Activated T-cell treated with anti-CD3 and anti-CD28 coated beads, Interleukin-2, amount 50 U/mL, for 24 hours (primary cell): ENCODE results near the gene CEACAM21.
"Not testable (repeated sequence)": the region's sequence is repeated elsewhere in the genome, so short reads cannot be mapped to it uniquely, and the experiment has no call there.

Experiments used
- DNase-seq: peaks from one replicate; pipeline ENCODE4 v3.0.0-alpha.2; 2020
- H3K27ac Mint-ChIP-seq: 2 replicates; pipeline ENCODE4 v1.8.0; 2020; ENCODE audit warnings: mild to moderate bottlenecking, mixed read lengths
- H3K27me3 Mint-ChIP-seq: 2 replicates; pipeline ENCODE4 v1.8.0; 2020; ENCODE audit warnings: mixed read lengths
- H3K36me3 Mint-ChIP-seq: 2 replicates; pipeline ENCODE4 v1.8.0; 2020; ENCODE audit warnings: low read depth, mixed read lengths
- H3K4me1 Mint-ChIP-seq: 2 replicates; pipeline ENCODE4 v1.8.0; 2020; ENCODE audit warnings: low read depth, mixed read lengths
- H3K4me3 Mint-ChIP-seq: 2 replicates; pipeline ENCODE4 v1.8.0; 2020; ENCODE audit warnings: mild to moderate bottlenecking, moderate library complexity, mixed read lengths
- H3K9me3 Mint-ChIP-seq: 2 replicates; pipeline ENCODE4 v1.8.0; 2020; ENCODE audit warnings: mixed read lengths

CEACAM21 gene

DNA sequence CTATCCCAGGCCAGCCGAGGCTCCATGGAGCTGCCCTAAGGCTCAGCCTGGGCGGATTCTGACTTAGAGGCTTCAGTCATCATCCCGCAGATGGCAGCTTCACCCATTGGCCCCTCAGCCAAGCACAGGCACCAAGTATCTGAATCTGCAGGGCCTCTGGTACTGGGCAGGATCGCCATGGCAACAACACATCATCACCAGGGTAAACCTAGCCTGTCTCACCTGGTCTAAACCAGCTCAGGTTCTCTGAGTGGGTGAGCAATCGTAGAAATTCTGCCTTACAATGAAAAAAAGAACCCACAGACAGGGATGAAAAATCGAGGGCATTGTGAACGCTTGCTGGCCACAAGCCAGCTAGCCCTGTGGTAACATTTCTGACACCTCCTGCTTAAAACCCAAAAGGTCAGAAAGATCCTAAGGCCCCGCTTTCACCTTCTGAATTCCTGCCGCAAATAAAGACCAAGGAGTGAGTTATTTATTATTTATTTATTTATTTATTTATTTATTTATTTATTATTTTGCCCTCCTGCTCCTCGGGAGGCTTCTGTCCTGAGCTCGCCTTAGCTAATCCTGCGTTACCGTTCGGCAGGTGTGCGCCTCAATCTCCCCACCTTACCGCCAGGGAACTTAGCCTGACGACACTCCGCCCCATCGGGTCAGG, 12.0 kb upstream of the CEACAM21 start:
- H3K4me3 Mint-ChIP-seq: peak overlapping the region; percentile 76
- H3K9me3 Mint-ChIP-seq: no peaks in the 10 kb centered on the region
- peak overlapping the region; percentile 89 for H3K27ac Mint-ChIP-seq
- no peak for DNase-seq
- H3K36me3 Mint-ChIP-seq: peaks cover 40% of the 10 kb centered on the region
- H3K4me1 Mint-ChIP-seq: peaks cover 75% of the 10 kb centered on the region
- no peaks in the 10 kb centered on the region for H3K27me3 Mint-ChIP-seq

- H3K4me1 Mint-ChIP-seq: peaks cover 68% of the 10 kb centered on the region
- H3K27me3 Mint-ChIP-seq: no peaks in the 10 kb centered on the region
- peak overlapping the region; percentile 76 for H3K4me3 Mint-ChIP-seq
These were observed 11.2 kb upstream of the CEACAM21 start for GRCh38 chr19:41564515-41565378.

GRCh38 chr19:41565379-41565720, 10.6 kb upstream of the CEACAM21 start:
- DNase-seq: no peak
- no peak overlapping the region for H3K27ac Mint-ChIP-seq
- peaks cover 31% of the 10 kb centered on the region for H3K36me3 Mint-ChIP-seq
- H3K27me3 Mint-ChIP-seq: no peaks in the 10 kb centered on the region
- no peaks in the 10 kb centered on the region for H3K9me3 Mint-ChIP-seq
- H3K4me1 Mint-ChIP-seq: peaks cover 66% of the 10 kb centered on the region
- peak overlapping the region; percentile 76 for H3K4me3 Mint-ChIP-seq

More at GRCh38 chr19:41564515-41565378, 11.2 kb upstream of the CEACAM21 start:
- H3K36me3 Mint-ChIP-seq: peaks cover 37% of the 10 kb centered on the region
- H3K9me3 Mint-ChIP-seq: no peaks in the 10 kb centered on the region
- DNase-seq: peak; percentile 59
- H3K27ac Mint-ChIP-seq: peak overlapping the region; percentile 59

DNA sequence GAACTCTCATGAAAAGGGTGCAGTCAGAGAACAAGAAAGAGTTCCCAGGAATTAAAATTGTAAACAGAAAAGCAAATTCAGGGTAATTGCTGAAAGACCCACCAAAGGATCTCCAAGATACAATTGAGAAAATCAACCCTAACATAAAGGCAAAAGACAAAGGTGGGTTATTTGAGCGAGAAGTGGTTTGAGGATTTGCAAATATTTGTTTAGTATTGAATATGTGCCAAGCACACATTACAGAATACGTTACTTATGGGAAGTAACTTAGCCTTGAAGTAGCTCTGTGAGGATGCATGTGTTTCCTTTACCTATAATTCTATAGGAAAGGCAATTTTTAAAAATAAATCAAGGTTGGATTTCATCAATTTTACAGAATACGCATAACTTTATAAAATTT, 10.0 kb upstream of the CEACAM21 start:
- H3K4me3 Mint-ChIP-seq: no peak overlapping the region
- no peak overlapping the region for H3K27ac Mint-ChIP-seq
- H3K36me3 Mint-ChIP-seq: peaks cover 26% of the 10 kb centered on the region
- no peaks in the 10 kb centered on the region for H3K9me3 Mint-ChIP-seq
- H3K27me3 Mint-ChIP-seq: no peaks in the 10 kb centered on the region
- DNase-seq: no peak
- peaks cover 65% of the 10 kb centered on the region for H3K4me1 Mint-ChIP-seq

DNA sequence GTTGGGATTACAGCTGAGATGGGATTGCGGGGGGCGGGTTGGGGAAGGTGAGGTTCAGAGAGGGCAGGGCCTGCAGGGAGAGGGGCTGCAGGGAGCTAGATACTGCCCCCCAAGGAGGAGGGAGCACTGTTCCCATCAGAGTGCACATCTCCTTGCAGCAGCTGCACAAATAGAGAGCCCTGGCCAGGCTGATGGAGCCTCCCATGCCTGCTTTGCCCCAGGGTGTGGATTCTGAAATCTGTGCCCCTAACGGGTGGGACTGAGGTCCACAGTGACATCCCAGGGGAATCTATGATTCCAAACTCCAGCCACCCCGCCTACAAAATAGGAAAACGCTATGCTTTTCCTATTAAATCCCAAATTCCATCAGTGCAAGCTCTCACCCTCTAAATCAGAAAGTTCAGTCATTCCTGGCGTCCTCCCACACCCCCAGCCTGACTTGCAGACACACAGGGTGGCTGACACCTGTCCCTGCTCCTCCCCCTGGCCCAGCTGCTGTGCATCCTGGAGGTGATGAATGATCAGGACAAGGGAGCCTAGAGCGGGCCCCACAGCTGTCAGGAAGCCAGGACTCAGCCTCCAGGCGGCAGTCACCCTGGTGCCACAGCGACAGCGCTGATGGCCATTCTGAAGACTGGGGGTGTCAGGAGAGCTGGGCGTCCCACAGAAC, 6.3 kb upstream of the CEACAM21 start:
- Mint-ChIP-seq H3K9me3 (no peaks in the 10 kb centered on the region), H3K36me3 (peaks cover 26% of the 10 kb centered on the region), H3K27ac (no peak overlapping the region), H3K4me3 (no peak overlapping the region), H3K27me3 (no peaks in the 10 kb centered on the region), H3K4me1 (peaks cover 35% of the 10 kb centered on the region)
- no peak for DNase-seq

GRCh38 chr19:41570179-41570578, 5.8 kb upstream of the CEACAM21 start:
- no peak overlapping the region for H3K27ac Mint-ChIP-seq
- H3K36me3 Mint-ChIP-seq: peaks cover 25% of the 10 kb centered on the region
- no peak overlapping the region for H3K4me3 Mint-ChIP-seq
- no peaks in the 10 kb centered on the region for H3K27me3 Mint-ChIP-seq
- no peak for DNase-seq
- peaks cover 34% of the 10 kb centered on the region for H3K4me1 Mint-ChIP-seq
- H3K9me3 Mint-ChIP-seq: no peaks in the 10 kb centered on the region

- H3K9me3 Mint-ChIP-seq: no peaks in the 10 kb centered on the region
- peak overlapping the region; percentile 42 for H3K27ac Mint-ChIP-seq
- H3K27me3 Mint-ChIP-seq: no peaks in the 10 kb centered on the region
- DNase-seq: peak; percentile 89
- peaks cover 36% of the 10 kb centered on the region for H3K4me1 Mint-ChIP-seq
- H3K36me3 Mint-ChIP-seq: peaks cover 23% of the 10 kb centered on the region
- no peak overlapping the region for H3K4me3 Mint-ChIP-seq
These were observed 5.3 kb upstream of the CEACAM21 start for GRCh38 chr19:41570639-41571112.

DNA sequence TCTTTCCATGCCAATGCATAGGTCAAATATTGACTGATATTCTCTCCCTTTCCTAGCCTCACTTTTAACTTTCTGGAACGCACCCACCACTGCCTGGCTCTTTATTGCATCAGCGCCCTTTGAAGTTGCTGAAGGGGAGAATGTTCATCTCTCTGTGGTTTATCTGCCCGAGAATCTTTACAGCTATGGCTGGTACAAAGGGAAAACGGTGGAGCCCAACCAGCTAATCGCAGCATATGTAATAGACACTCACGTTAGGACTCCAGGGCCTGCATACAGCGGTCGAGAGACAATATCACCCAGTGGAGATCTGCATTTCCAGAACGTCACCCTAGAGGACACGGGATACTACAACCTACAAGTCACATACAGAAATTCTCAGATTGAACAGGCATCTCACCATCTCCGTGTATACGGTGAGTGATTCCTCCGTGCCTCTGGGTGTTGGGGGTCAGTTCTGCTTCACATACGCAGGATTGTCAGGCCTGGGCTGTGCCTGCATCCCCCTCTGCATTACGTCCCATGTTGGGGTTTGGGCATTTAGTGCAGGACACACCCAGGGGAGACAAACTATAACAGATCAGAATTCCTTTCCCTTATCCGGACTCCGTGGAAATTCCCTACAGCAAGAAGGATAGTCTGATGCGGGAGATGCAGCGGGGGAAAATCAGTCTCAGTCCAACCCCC, 1.3 kb downstream of the CEACAM21 start:
- Mint-ChIP-seq H3K36me3 (peaks cover 59% of the 10 kb centered on the region), H3K4me3 (peak overlapping the region; percentile 69), H3K27me3 (no peaks in the 10 kb centered on the region), H3K4me1 (peaks cover 25% of the 10 kb centered on the region), H3K9me3 (peaks cover 12% of the 10 kb centered on the region), H3K27ac (peak overlapping the region; percentile 31)
- no peak for DNase-seq

GRCh38 chr19:41577833-41578232, 1.9 kb downstream of the CEACAM21 start:
- Mint-ChIP-seq H3K9me3 (peaks cover 14% of the 10 kb centered on the region), H3K36me3 (peaks cover 60% of the 10 kb centered on the region), H3K4me1 (peaks cover 25% of the 10 kb centered on the region), H3K27ac (peak overlapping the region; percentile 31), H3K4me3 (no peak overlapping the region), H3K27me3 (no peaks in the 10 kb centered on the region)
- DNase-seq: no peak

DNA sequence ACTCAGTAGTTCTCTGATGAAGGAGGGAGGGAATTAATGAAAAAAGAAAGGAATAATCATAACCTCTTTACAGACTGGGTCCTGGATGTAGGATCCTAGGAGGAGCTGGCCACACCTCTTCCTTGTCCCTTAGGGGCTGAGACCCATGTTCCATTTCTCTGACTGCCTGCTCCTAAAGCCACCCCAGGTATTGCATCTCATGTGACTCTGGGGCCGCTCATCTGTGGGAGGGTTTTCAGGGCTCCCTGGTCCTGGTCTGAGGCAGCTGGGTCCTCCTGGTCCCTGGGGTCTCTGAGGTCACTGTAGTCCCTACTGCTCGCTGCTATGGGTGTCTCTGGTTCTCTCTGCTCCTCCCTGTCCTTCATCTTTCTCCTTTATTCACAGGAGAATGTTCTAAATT, 2.9 kb downstream of the CEACAM21 start:
- H3K4me3 Mint-ChIP-seq: no peak overlapping the region
- no peak overlapping the region for H3K27ac Mint-ChIP-seq
- no peaks in the 10 kb centered on the region for H3K27me3 Mint-ChIP-seq
- H3K36me3 Mint-ChIP-seq: peaks cover 64% of the 10 kb centered on the region
- peaks cover 21% of the 10 kb centered on the region for H3K9me3 Mint-ChIP-seq
- peaks cover 25% of the 10 kb centered on the region for H3K4me1 Mint-ChIP-seq
- no peak for DNase-seq

DNA sequence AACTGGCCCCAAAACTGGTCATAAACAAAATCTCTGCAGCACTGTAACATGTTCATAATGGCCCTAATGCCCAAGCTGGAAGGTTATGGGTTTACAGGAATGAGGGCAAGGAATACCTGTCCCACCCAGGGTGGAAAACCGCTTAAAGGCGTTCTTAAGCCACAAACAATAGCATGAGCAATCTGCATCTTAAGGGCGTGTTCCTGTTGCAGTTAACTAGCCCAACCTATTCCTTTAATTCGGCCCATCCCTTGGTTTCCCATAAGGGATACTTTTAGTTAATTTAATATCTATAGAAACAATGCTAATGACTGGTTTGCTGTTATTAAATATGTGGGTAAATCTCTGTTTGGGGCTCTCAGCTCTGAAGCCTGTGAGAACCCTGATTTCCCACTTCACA, 5.1 kb downstream of the CEACAM21 start:
- peaks cover 21% of the 10 kb centered on the region for H3K9me3 Mint-ChIP-seq
- H3K4me1 Mint-ChIP-seq: peaks cover 16% of the 10 kb centered on the region
- H3K36me3 Mint-ChIP-seq: peaks cover 84% of the 10 kb centered on the region
- not testable (repeated sequence) for DNase-seq, H3K27me3 Mint-ChIP-seq, H3K4me3 Mint-ChIP-seq, H3K27ac Mint-ChIP-seq

DNA sequence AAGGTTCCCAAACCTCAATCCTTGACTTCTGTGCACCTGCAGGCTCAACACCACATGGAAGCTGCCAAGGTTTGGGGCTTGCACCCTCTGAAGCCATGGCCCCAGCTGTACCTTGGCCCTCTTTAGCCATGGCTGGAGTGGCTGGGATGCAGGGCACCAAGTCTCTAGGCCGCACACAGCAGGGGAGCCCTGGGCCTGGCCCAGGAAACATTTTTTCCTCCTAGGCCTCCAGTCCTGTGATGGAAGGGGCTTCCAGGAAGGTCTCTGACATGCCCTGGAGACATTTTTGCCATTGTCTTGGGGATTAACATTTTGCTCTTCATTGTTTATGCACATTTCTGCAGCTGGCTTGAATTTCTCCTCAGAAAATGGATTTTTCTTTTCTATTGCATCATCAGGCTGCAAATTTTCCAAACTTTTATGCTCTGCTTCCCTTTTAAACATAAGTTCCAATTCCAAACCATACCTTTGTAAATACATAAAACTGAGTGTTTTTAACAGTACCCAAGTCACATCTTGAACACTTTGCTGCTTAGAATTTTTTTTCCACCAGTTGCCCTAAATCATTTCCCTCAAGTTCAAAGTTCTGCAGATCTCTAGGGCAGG, 6.7 kb downstream of the CEACAM21 start:
- DNase-seq, H3K4me1 Mint-ChIP-seq, H3K4me3 Mint-ChIP-seq, H3K27ac Mint-ChIP-seq, H3K27me3 Mint-ChIP-seq: not testable (repeated sequence)
- Mint-ChIP-seq H3K9me3 (peaks cover 21% of the 10 kb centered on the region), H3K36me3 (peaks cover 86% of the 10 kb centered on the region)

DNA sequence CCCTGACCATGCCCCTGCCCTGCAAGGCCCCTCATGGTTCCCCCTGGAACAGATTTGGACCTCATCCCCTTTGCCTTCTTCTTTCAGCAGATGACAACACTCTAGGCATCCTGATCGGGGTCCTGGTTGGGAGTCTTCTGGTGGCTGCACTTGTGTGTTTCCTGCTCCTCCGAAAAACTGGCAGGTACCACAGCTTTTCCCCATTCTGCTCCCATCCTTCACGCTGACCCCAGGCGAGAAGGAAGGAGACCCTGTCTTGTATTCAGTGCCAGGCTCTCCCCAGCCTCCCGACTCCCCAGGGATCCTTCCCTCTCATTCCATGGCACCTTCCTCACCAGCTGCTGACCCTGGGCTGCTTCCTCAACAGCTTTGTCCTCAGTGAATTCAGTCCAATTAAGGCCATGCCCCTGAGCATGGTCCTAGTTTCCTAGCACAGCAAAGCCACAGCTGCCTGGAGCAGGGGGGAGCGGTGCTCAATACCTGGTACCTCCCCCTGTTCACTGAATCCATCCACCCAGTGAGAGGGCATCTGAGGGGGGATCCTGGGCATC, 8.4 kb downstream of the CEACAM21 start:
- Mint-ChIP-seq H3K36me3 (peaks cover 79% of the 10 kb centered on the region), H3K9me3 (peaks cover 21% of the 10 kb centered on the region)

GRCh38 chr19:41584931-41585330, 9.0 kb downstream of the CEACAM21 start:
- Mint-ChIP-seq H3K27ac (no peak overlapping the region), H3K36me3 (peaks cover 73% of the 10 kb centered on the region), H3K27me3 (no peaks in the 10 kb centered on the region), H3K4me1 (no peaks in the 10 kb centered on the region), H3K4me3 (no peak overlapping the region), H3K9me3 (peaks cover 21% of the 10 kb centered on the region)
- DNase-seq: no peak

More for the DNA sequence above, 8.4 kb downstream of the CEACAM21 start:
- Mint-ChIP-seq H3K4me1 (no peaks in the 10 kb centered on the region), H3K27ac (no peak overlapping the region), H3K27me3 (no peaks in the 10 kb centered on the region), H3K4me3 (no peak overlapping the region)
- no peak for DNase-seq
